HG02759 (cell line): ENCODE data around the gene OR4K14.
"Not testable (repeated sequence)": the region's sequence is repeated elsewhere in the genome, so short reads cannot be mapped to it uniquely, and the experiment has no call there.

Source experiments
- ATAC-seq: cut with Tn5 transposase; IDR thresholded peaks from one replicate; pipeline ENCODE4 v1.9.1; 2021; ENCODE audit warnings: mild to moderate bottlenecking, moderate library complexity; ENCODE audit not compliant: unreplicated experiment

Gene OR4K14

GRCh38 chr14:20019257-20019865, at the start of gene OR4K14:
Gene OR4K14 (minus strand): TSS chr14:20019307. CDS start chr14:20015193, 4,114 bp downstream.
- no peak for ATAC-seq

GRCh38 chr14:20059745-20060144, 40.6 kb upstream of the OR4K14 start, which contains the start of gene OR4L1:
Gene OR4L1 (plus strand): TSS chr14:20060045. CDS start chr14:20060045, 0 bp downstream.
- no peak for ATAC-seq

GRCh38 chr14:20048202-20048601, 29.1 kb upstream of the OR4K14 start:
- ATAC-seq, result no peak

GRCh38 chr14:20044243-20044642, 25.1 kb upstream of the OR4K14 start:
- no peak for ATAC-seq

GRCh38 chr14:20035938-20036337, 16.8 kb upstream of the OR4K14 start, which contains the start of gene OR4K13:
Gene OR4K13 (minus strand): TSS chr14:20036038. CDS start chr14:20034758, 1,280 bp downstream.
- no peak for ATAC-seq

GRCh38 chr14:20035449-20035848, 16.3 kb upstream of the OR4K14 start:
- ATAC-seq, result no peak

- ATAC-seq, result no peak
These were observed 12.0 kb upstream of the OR4K14 start for GRCh38 chr14:20031058-20031457.

- no peak for ATAC-seq
These were observed 11.0 kb downstream of the OR4K14 start for GRCh38 chr14:20008156-20008555.

- no peak for ATAC-seq
These were observed 16.8 kb downstream of the OR4K14 start for GRCh38 chr14:20002319-20002718.

- no peak for ATAC-seq
These were observed 17.2 kb downstream of the OR4K14 start, which contains the start of gene OR4Q2 for GRCh38 chr14:20001863-20002262. Gene OR4Q2 (plus strand): TSS chr14:20002163.

GRCh38 chr14:19993438-19993837, 25.7 kb downstream of the OR4K14 start:
- ATAC-seq, result no peak

- no peak for ATAC-seq
These were observed 43.8 kb downstream of the OR4K14 start, which contains the start of gene OR4K15 for GRCh38 chr14:19975291-19975690. Gene OR4K15 (plus strand): TSS chr14:19975591. CDS start chr14:19975591, 0 bp downstream.

- ATAC-seq, result no peak
These were observed 44.3 kb downstream of the OR4K14 start for GRCh38 chr14:19974844-19975243.

GRCh38 chr14:19969735-19970134, 49.4 kb downstream of the OR4K14 start:
- ATAC-seq, result not testable (repeated sequence)
